Keratinocyte (primary cell): ENCODE results near the gene SLC9B2. TPM values are rescaled to one million over a fixed set of nuclear protein-coding genes. Genes with fewer than 3 reads are reported as not detected.

Source experiments
- DNase-seq: peaks from one replicate; pipeline ENCODE4 v3.0.0-alpha.2; 2011; ENCODE audit warnings: low read depth, missing footprints, low spot score
- FAIRE-seq: peaks from 2 replicates; lab custom pipeline; 2011; peaks lifted over from hg19 to GRCh38; lab: Jason Lieb, UNC
- H2AFZ ChIP-seq: 2 replicates; pipeline ENCODE4 v1.6.0; 2012; ENCODE audit warnings: low read length, control low read depth, inconsistent platforms; ENCODE audit not compliant: control insufficient read depth
- H3K27ac ChIP-seq: 2 replicates; pipeline ENCODE4 v1.5.1; 2011; ENCODE audit warnings: low read length; ENCODE audit not compliant: control insufficient read depth, insufficient read depth
- H3K27me3 ChIP-seq: 3 replicates; pipeline ENCODE4 v1.6.0; 2011; ENCODE audit warnings: low read length; ENCODE audit not compliant: control insufficient read depth, insufficient read depth; ENCODE audit errors: extremely low read depth
- H3K36me3 ChIP-seq, 2 experiments: 2 replicates in 1 of 2; 3 replicates in 1 of 2; pipeline ENCODE4 v1.5.1; 2011; ENCODE audit warnings: low read length in 2 of 2, mild to moderate bottlenecking in 1 of 2; ENCODE audit not compliant: control insufficient read depth in 2 of 2, insufficient read depth in 2 of 2; ENCODE audit errors: extremely low read depth in 1 of 2
- H3K4me1 ChIP-seq: 3 replicates; pipeline ENCODE4 v1.5.1; 2011; ENCODE audit warnings: low read length; ENCODE audit not compliant: control insufficient read depth, insufficient read depth; ENCODE audit errors: extremely low read depth
- H3K4me2 ChIP-seq: 3 replicates; pipeline ENCODE4 v1.6.0; 2011; ENCODE audit warnings: low read depth, low read length; ENCODE audit not compliant: control insufficient read depth, insufficient read depth; ENCODE audit errors: extremely low read depth
- H3K4me3 ChIP-seq, 3 experiments: fragments of 200-600 bp in 1 of 3; sonication (generic) in 1 of 3; 2 replicates in 2 of 3; 3 replicates in 1 of 3; pipeline ENCODE4 v1.5.1; 2011 to 2016; ENCODE audit warnings: low read length in 3 of 3, mild to moderate bottlenecking in 3 of 3, control low read depth in 2 of 3, inconsistent platforms in 1 of 3, low read depth in 1 of 3, mixed read lengths in 1 of 3, mixed run types in 1 of 3, moderate library complexity in 1 of 3; ENCODE audit not compliant: control insufficient read depth in 2 of 3, insufficient read depth in 2 of 3; ENCODE audit errors: extremely low read depth in 1 of 3
- H3K79me2 ChIP-seq: 2 replicates; pipeline ENCODE4 v1.6.0; 2012; ENCODE audit warnings: low read length; ENCODE audit not compliant: control insufficient read depth, insufficient read depth
- H3K9ac ChIP-seq: 3 replicates; pipeline ENCODE4 v1.6.0; 2011; ENCODE audit warnings: low read length; ENCODE audit not compliant: control insufficient read depth, insufficient read depth; ENCODE audit errors: extremely low read depth
- H3K9me1 ChIP-seq: 3 replicates; pipeline ENCODE4 v1.6.0; 2011; ENCODE audit warnings: low read length; ENCODE audit not compliant: control insufficient read depth, insufficient read depth; ENCODE audit errors: extremely low read depth
- H3K9me3 ChIP-seq: 2 replicates; pipeline ENCODE4 v1.5.1; 2012; ENCODE audit warnings: low read depth, low read length; ENCODE audit not compliant: control insufficient read depth
- H4K20me1 ChIP-seq: 3 replicates; pipeline ENCODE4 v1.6.0; 2011; ENCODE audit warnings: low read length; ENCODE audit not compliant: control insufficient read depth, insufficient read depth; ENCODE audit errors: extremely low read depth
- EZH2 ChIP-seq: IDR thresholded peaks from one replicate; pipeline ENCODE4 v1.6.1; 2012; ENCODE audit warnings: inconsistent platforms, mild to moderate bottlenecking, low read length, moderate library complexity
- dilution Hi-C: fragments of 300-500 bp; cut with MboI; formaldehyde crosslinking; loops from one replicate; pipeline ENCODE4 v1.7.0; 2020; ENCODE audit warnings: low sequenced_read_pairs; ENCODE audit not compliant: extremely low pct_ligation_motif_present
- polyA plus RNA-seq, 5 experiments: library from polyadenylated mRNA; depleted of rRNA in 3 of 5; stranded (reverse) in 3 of 5; stranded (forward) in 1 of 5; unstranded in 1 of 5; fragments of >200 nt; gene quantifications; 1 replicate in 1 of 5; 2 replicates in 3 of 5; 3 replicates in 1 of 5; pipeline versions ENCODE4 v1.2.1 to v1.2.3, GENCODE V29; 2011 to 2012; ENCODE audit warnings: missing spikeins in 2 of 5, low read depth in 1 of 5, low replicate concordance in 1 of 5
- TF ChIP-seq, protein P1 (sequence below), 3 experiments: IDR thresholded peaks in 1 of 3; conservative IDR thresholded peaks in 1 of 3; optimal IDR thresholded peaks in 1 of 3; 2 replicates in 2 of 3; 3 replicates in 1 of 3; pipeline versions ENCODE3 to v1.5.1; 2011; ENCODE audit warnings: low read length in 3 of 3, mild to moderate bottlenecking in 3 of 3, moderate library complexity in 2 of 3, control low read depth in 1 of 3, inconsistent platforms in 1 of 3; ENCODE audit not compliant: insufficient read depth in 2 of 3; ENCODE audit errors: extremely low read depth in 1 of 3

The SLC9B2 gene
- polyA plus RNA-seq, 1 donor (not counting 4 experiments of a cell fraction or from before 2014, with no cell fraction given): 14.6 TPM

DNA sequence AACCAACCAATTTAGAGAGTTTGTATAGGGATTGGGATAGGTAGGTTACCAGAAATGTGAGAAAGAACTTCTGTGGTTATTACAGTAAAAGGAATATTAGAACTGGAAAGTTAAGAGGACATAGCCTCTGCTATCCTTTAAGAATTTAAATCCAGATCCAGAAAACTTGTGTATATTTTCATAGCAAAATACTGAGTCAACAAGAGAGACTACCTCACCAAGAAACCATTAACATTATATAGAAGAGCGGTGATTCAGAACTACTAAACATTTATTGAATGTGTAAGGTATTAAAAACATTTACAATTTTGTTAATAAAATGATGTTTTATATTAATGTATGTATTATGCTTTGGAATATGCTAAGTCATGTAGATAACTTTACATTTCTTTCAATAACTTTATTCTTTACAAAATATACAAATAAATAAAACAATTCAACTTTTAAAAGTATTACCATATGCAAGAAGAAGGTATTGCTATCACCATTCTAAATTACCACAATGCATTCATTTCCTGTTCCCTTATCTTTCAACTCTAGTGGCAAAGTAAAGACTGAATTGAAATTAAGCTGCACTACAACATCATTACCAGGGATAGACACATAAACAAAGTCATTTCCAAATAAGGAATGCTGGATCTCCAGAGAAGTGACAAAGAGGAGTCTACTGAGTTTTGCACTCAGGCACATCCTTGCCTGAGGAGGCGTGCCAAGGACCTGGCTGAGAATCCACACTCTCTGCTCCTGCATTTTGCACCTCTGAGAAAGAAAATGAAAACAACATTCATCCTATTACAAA lies 29.2 kb upstream of the SLC9B2 start:
- H3K9me1 ChIP-seq: no peaks in the 10 kb centered on the region
- no peak overlapping the region for H3K27ac ChIP-seq
- H3K4me1 ChIP-seq: no peaks in the 10 kb centered on the region
- dilution Hi-C loops: no loop called here
- H3K36me3 ChIP-seq: peaks cover 1 to 18% of the 10 kb centered on the region in 2 experiments
- no peaks in the 10 kb centered on the region for H3K27me3 ChIP-seq
- H3K9ac ChIP-seq: no peak overlapping the region
- H4K20me1 ChIP-seq: no peaks in the 10 kb centered on the region
- H3K4me3 ChIP-seq: no peak overlapping the region
- no peaks in the 10 kb centered on the region for H3K79me2 ChIP-seq
- no peak overlapping the region for H2AFZ ChIP-seq
- peak; percentile 13 for FAIRE-seq
- TF ChIP-seq, protein P1, sequence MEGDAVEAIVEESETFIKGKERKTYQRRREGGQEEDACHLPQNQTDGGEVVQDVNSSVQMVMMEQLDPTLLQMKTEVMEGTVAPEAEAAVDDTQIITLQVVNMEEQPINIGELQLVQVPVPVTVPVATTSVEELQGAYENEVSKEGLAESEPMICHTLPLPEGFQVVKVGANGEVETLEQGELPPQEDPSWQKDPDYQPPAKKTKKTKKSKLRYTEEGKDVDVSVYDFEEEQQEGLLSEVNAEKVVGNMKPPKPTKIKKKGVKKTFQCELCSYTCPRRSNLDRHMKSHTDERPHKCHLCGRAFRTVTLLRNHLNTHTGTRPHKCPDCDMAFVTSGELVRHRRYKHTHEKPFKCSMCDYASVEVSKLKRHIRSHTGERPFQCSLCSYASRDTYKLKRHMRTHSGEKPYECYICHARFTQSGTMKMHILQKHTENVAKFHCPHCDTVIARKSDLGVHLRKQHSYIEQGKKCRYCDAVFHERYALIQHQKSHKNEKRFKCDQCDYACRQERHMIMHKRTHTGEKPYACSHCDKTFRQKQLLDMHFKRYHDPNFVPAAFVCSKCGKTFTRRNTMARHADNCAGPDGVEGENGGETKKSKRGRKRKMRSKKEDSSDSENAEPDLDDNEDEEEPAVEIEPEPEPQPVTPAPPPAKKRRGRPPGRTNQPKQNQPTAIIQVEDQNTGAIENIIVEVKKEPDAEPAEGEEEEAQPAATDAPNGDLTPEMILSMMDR (optimal IDR thresholded peaks at IDR 0.05 in 1 of 3, IDR thresholded peaks at IDR 0.05 in 1 of 3, conservative IDR thresholded peaks at IDR 0.05 in 1 of 3; ENCODE audit: extremely low read depth in 1 of 3, insufficient read depth in 2 of 3, low read length in 3 of 3): no peak
- no peak for TF ChIP-seq EZH2
- H3K9me3 ChIP-seq: no peaks in the 10 kb centered on the region
- DNase-seq: no peak
- H3K4me2 ChIP-seq: no peak overlapping the region

DNA sequence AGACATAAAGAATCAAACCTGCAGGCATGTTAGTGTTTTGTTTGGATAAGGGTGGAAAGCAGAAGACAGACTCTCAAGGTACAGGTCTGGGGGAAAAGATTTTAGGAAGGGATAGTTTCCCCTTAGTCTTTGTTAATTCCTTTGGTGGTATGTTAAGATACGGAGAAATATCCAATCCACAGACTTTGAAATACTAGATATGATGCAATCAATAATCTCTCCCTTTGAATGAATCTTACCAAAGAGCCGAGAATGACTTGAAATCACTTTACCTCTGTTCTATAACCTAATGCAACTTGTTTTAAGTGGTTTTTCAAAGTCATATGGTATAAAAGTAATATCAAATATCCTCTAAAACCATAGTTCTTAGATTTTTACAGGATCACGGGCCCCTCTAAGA lies 28.3 kb upstream of the SLC9B2 start:
- Histone ChIP-seq H3K36me3 (peaks cover 1 to 15% of the 10 kb centered on the region in 2 experiments), H3K4me1 (no peaks in the 10 kb centered on the region), H3K27me3 (no peaks in the 10 kb centered on the region), H3K9me1 (no peaks in the 10 kb centered on the region), H4K20me1 (no peaks in the 10 kb centered on the region), H3K9ac (no peak overlapping the region), H3K4me3 (no peak overlapping the region), H3K4me2 (no peak overlapping the region), H3K27ac (no peak overlapping the region), H2AFZ (no peak overlapping the region), H3K9me3 (no peaks in the 10 kb centered on the region), H3K79me2 (no peaks in the 10 kb centered on the region)
- FAIRE-seq: no peak
- TF ChIP-seq EZH2: no peak
- TF ChIP-seq, protein P1 (optimal IDR thresholded peaks at IDR 0.05 in 1 of 3, IDR thresholded peaks at IDR 0.05 in 1 of 3, conservative IDR thresholded peaks at IDR 0.05 in 1 of 3; ENCODE audit: extremely low read depth in 1 of 3, insufficient read depth in 2 of 3, low read length in 3 of 3): no peak
- dilution Hi-C loops: no loop called here
- DNase-seq: no peak
